ENCODE results near the gene CDIP1.

The CDIP1 gene

GRCh38 chr16:4514606-4515005, 24.0 kb downstream of the CDIP1 start:
- no peak for DNase-seq (ENCODE audit: low read depth in 2 of 2)

GRCh38 chr16:4513881-4514280, 24.7 kb downstream of the CDIP1 start:
- DNase-seq (ENCODE audit: low read depth in 2 of 2), result no peak

GRCh38 chr16:4513086-4513860, 25.3 kb downstream of the CDIP1 start:
- no peak for DNase-seq (ENCODE audit: low read depth in 2 of 2)

GRCh38 chr16:4512473-4512872, 26.1 kb downstream of the CDIP1 start:
- no peak for DNase-seq (ENCODE audit: low read depth in 2 of 2)

GRCh38 chr16:4511441-4512082, 27.0 kb downstream of the CDIP1 start:
- no peak for DNase-seq (ENCODE audit: low read depth in 2 of 2)

GRCh38 chr16:4510747-4511426, 27.7 kb downstream of the CDIP1 start:
- DNase-seq (ENCODE audit: low read depth in 2 of 2), result no peak

GRCh38 chr16:4510131-4510530, 28.4 kb downstream of the CDIP1 start:
- no peak for DNase-seq (ENCODE audit: low read depth in 2 of 2)

GRCh38 chr16:4509420-4509819, 29.2 kb downstream of the CDIP1 start:
- no peak for DNase-seq (ENCODE audit: low read depth in 2 of 2)

- no peak for DNase-seq (ENCODE audit: low read depth in 2 of 2)
Measured at GRCh38 chr16:4508806-4509205, 29.8 kb downstream of the CDIP1 start.

- no peak for DNase-seq (ENCODE audit: low read depth in 2 of 2)
Measured at GRCh38 chr16:4507588-4508345, 30.8 kb downstream of the CDIP1 start.

GRCh38 chr16:4506450-4506849, 32.1 kb downstream of the CDIP1 start:
- peak; percentile 44 to 51 for DNase-seq (ENCODE audit: low read depth in 2 of 2)

GRCh38 chr16:4505356-4506147, 33.0 kb downstream of the CDIP1 start:
- DNase-seq (ENCODE audit: low read depth in 2 of 2), result no peak

- DNase-seq (ENCODE audit: low read depth in 2 of 2), result no peak
Measured at GRCh38 chr16:4501071-4501478, 37.5 kb downstream of the CDIP1 start.

- DNase-seq (ENCODE audit: low read depth in 2 of 2), result peak; percentile 45 to 46
Measured at GRCh38 chr16:4500272-4500671, 38.3 kb downstream of the CDIP1 start.

- DNase-seq (ENCODE audit: low read depth in 2 of 2), result no peak
Measured at GRCh38 chr16:4499196-4499555, 39.4 kb downstream of the CDIP1 start.

GRCh38 chr16:4498546-4499195, 39.9 kb downstream of the CDIP1 start:
- DNase-seq (ENCODE audit: low read depth in 2 of 2), result no peak

GRCh38 chr16:4496305-4496704, 42.3 kb downstream of the CDIP1 start:
- DNase-seq (ENCODE audit: low read depth in 2 of 2), result no peak

GRCh38 chr16:4495766-4496165, 42.8 kb downstream of the CDIP1 start:
- DNase-seq (ENCODE audit: low read depth in 2 of 2), result no peak

- DNase-seq (ENCODE audit: low read depth in 2 of 2), result peak; percentile 48 to 49
Measured at GRCh38 chr16:4494746-4495490, 43.7 kb downstream of the CDIP1 start.

- DNase-seq (ENCODE audit: low read depth in 2 of 2), result no peak
Measured at GRCh38 chr16:4491898-4492297, 46.7 kb downstream of the CDIP1 start.
